Glomerular visceral epithelial cell (primary cell): ENCODE results near the gene IQCH.

Experiments used
- DNase-seq: peaks from one replicate; pipeline ENCODE4 v3.0.0-alpha.2; 2016; ENCODE audit errors: extremely low spot score

The IQCH gene

DNA sequence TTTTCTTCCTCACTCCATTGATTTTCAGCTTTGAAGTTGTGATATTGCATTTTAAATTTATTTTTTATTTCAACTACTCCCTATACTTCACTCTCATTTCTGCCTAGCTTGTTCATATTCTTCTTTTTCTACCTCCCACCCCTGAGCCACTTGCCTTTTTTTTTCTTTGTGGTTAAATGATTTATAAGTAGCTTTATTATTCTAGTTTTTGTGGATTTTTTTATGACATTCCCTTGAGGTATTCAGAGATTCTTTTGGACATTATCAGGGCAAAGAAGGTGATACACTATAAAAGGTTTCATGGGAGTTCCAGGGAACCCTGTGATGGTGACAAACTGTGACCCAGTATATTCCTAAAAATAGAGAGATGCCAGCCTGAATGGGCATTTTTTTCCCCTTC lies 269.6 kb downstream of the IQCH start:
- DNase-seq, result no peak

- no peak for DNase-seq
Observed at GRCh38 chr15:67528513-67528912, 273.9 kb downstream of the IQCH start.

DNA sequence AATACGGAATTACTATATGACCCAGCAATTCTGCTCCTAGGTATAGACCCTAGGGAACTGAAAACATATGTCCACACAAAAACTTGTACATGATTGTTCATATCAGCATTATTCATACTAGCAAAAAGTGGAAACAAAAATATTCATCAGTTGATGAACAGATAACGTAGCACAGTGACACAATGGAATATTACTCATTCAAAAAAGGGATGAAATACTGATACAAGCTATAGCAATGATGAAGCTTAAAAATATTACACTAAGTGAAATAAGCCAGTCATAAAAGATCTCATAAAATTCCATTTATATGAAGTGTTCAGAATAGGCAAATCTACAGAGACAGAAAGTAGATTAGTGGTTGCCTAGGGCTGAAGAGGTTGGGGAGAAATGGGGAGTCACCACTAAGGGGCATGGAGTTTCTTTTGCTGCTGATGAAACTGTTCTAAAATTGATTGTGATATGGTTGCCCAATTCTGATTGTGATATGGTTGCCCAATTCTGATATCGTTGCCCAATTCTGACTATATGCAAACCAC lies 276.9 kb downstream of the IQCH start:
- DNase-seq, result no peak

- DNase-seq, result no peak
Observed at GRCh38 chr15:67533873-67534272, 279.3 kb downstream of the IQCH start.

DNA sequence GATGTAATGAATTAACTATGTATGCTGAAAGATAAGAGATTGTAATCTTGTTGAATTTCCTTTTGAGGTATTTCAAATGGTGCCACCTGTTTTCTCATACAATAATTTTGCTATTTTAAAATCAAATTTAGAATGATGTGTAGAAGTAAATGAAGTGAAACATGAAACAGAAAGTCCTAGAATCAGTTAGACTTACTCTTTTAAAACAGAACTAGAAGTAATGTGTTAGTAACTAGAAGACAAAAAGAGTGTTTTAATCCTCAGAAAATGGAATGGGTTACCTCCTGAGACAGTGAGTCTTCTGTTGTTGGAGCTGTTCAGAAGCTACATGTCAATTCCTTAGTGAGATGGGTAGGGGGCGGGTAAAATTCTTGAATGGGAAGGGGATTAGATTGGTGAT lies 279.8 kb downstream of the IQCH start:
- DNase-seq, result no peak

GRCh38 chr15:67537771-67538170 lies 283.2 kb downstream of the IQCH start:
- no peak for DNase-seq

GRCh38 chr15:67542420-67543347 lies 288.1 kb downstream of the IQCH start, which contains the start of gene MAP2K5:
Gene MAP2K5, plus strand, starts transcription at chr15:67542703. Its CDS starts 633 bp downstream, at chr15:67543336.
- DNase-seq, result peak; percentile 80

- DNase-seq, result peak; percentile 14
Observed at GRCh38 chr15:67543348-67543718, 288.7 kb downstream of the IQCH start.

DNA sequence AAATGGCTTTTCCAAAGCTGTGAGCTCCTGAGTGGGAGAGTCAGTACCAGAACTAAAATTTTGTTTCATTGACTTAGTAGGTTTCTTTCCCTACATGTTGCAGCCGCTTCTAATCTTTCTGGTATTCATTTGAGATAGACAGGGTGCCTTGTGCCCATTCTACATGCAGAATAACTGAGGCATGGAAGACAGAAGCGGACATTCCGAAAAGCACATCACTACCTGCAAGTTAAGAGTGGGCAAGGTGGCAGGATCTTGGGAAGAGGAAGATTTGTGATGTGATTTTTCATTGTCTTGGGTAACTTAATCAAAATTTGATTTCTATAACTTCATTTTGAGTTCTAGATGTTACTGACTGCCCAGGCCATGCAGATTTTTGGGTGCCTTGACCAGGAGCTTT lies 289.9 kb downstream of the IQCH start:
- no peak for DNase-seq

- DNase-seq, result no peak
Observed at GRCh38 chr15:67545864-67546263, 291.3 kb downstream of the IQCH start.

- DNase-seq, result no peak
Observed at GRCh38 chr15:67547064-67547463, 292.5 kb downstream of the IQCH start.

- DNase-seq, result no peak
Observed at GRCh38 chr15:67547836-67548235, 293.2 kb downstream of the IQCH start.

GRCh38 chr15:67548236-67548852 lies 293.8 kb downstream of the IQCH start:
- DNase-seq, result no peak

GRCh38 chr15:67548862-67549651 lies 294.5 kb downstream of the IQCH start:
- DNase-seq, result no peak

DNA sequence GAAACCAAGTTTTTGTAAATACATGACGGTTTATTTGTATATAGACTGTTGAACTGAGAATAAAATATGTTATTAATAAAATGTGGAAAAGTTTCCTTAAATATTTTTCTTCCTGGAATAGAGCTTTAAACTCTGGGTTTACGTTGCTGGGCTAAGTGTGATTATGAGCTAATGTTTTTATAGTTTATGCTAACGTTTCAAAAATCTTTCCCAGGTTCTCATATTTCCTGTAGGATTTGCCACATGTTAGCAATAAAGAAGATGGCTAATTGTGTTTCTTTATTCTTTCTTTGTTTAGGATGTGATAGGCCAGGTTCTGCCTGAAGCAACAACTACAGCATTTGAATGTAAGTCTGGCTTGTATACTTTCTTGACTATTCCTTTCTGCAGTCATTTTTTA lies 295.1 kb downstream of the IQCH start:
- no peak for DNase-seq

GRCh38 chr15:67550522-67550921 lies 295.9 kb downstream of the IQCH start:
- DNase-seq, result no peak

- DNase-seq, result no peak
Observed at GRCh38 chr15:67551207-67551743, 296.7 kb downstream of the IQCH start.
